Inflammatory macrophage treated with lipopolysaccharide for 1 hour (primary cell): ENCODE data around the gene COL24A1.
"Not testable (repeated sequence)": the region's sequence is repeated elsewhere in the genome, so short reads cannot be mapped to it uniquely, and the experiment has no call there.

Experiments
- DNase-seq, 2 donors: peaks; one replicate each; pipeline ENCODE4 v3.0.0-alpha.2; 2020 to 2022

The COL24A1 gene

GRCh38 chr1:85777021-85777420 is 379.6 kb downstream of the COL24A1 start:
- not testable (repeated sequence) for DNase-seq

- DNase-seq: no peak
Measured at GRCh38 chr1:85762804-85763203, 393.8 kb downstream of the COL24A1 start.

- DNase-seq: no peak
Measured at GRCh38 chr1:85756864-85757263, 399.7 kb downstream of the COL24A1 start.

- no peak for DNase-seq
Measured at GRCh38 chr1:85748120-85748519, 408.5 kb downstream of the COL24A1 start.

- DNase-seq: no peak
Measured at GRCh38 chr1:85746777-85747176, 409.8 kb downstream of the COL24A1 start.

- no peak for DNase-seq
Measured at GRCh38 chr1:85743814-85744213, 412.8 kb downstream of the COL24A1 start.

- no peak for DNase-seq
Measured at GRCh38 chr1:85734931-85735330, 421.6 kb downstream of the COL24A1 start.

GRCh38 chr1:85718678-85719340 is 437.8 kb downstream of the COL24A1 start:
- DNase-seq: no peak

GRCh38 chr1:85714418-85715114 is 442.0 kb downstream of the COL24A1 start:
- not testable (repeated sequence) for DNase-seq

GRCh38 chr1:85708829-85709227 is 447.7 kb downstream of the COL24A1 start:
- DNase-seq: no peak

- DNase-seq: peak; percentile 82 to 89
Measured at GRCh38 chr1:85707990-85708828, 448.4 kb downstream of the COL24A1 start, which contains the start of gene ZNHIT6. TSS of gene ZNHIT6 (minus strand) at chr1:85708433. CDS start at chr1:85708284, 149 bp downstream.

- DNase-seq: peak in 1 of 2 donors; percentile 4
Measured at GRCh38 chr1:85707267-85707989, 449.1 kb downstream of the COL24A1 start.

GRCh38 chr1:85705940-85706339 is 450.6 kb downstream of the COL24A1 start:
- no peak for DNase-seq

- no peak for DNase-seq
Measured at GRCh38 chr1:85700422-85700821, 456.1 kb downstream of the COL24A1 start.

GRCh38 chr1:85697895-85698294 is 458.7 kb downstream of the COL24A1 start:
- no peak for DNase-seq

GRCh38 chr1:85692730-85693314 is 463.8 kb downstream of the COL24A1 start:
- no peak for DNase-seq

GRCh38 chr1:85689775-85690404 is 466.7 kb downstream of the COL24A1 start:
- no peak for DNase-seq

GRCh38 chr1:85683292-85684025 is 473.1 kb downstream of the COL24A1 start:
- DNase-seq: no peak

- DNase-seq: peak in 1 of 2 donors; percentile 4
Measured at GRCh38 chr1:85681087-85681486, 475.5 kb downstream of the COL24A1 start.
